KMS-11 (cell line): Measurements from ENCODE around the gene ADAM15.

Source experiments
- H2AFZ ChIP-seq: fragments of 200-600 bp; sonication (generic); 2 replicates; pipeline ENCODE4 v1.6.1; 2016; ENCODE audit warnings: antibody characterized with exemption, mixed run types, low read depth
- H3K27ac ChIP-seq: fragments of 200-600 bp; sonication (generic); 2 replicates; pipeline ENCODE4 v1.6.1; 2016; ENCODE audit warnings: mild to moderate bottlenecking, mixed run types
- H3K27me3 ChIP-seq: fragments of 200-600 bp; sonication (generic); 2 replicates; pipeline ENCODE4 v1.6.1; 2017; ENCODE audit warnings: mild to moderate bottlenecking, low read depth, mixed run types, moderate library complexity; ENCODE audit not compliant: insufficient read depth
- H3K36me3 ChIP-seq: fragments of 200-600 bp; sonication (generic); 2 replicates; pipeline ENCODE4 v1.6.1; 2017; ENCODE audit warnings: mild to moderate bottlenecking, mixed run types; ENCODE audit not compliant: insufficient read depth
- H3K4me1 ChIP-seq: fragments of 200-600 bp; sonication (generic); 2 replicates; pipeline ENCODE4 v1.6.1; 2016; ENCODE audit warnings: mild to moderate bottlenecking, low read depth, mixed run types; ENCODE audit not compliant: poor library complexity, severe bottlenecking
- H3K4me2 ChIP-seq: fragments of 200-600 bp; sonication (generic); 2 replicates; pipeline ENCODE4 v1.7.0; 2016; ENCODE audit warnings: mild to moderate bottlenecking, mixed run types
- H3K4me3 ChIP-seq: fragments of 200-600 bp; sonication (generic); IDR thresholded peaks from 2 replicates; pipeline ENCODE4 v1.6.1; 2017; ENCODE audit warnings: low read depth, low read length, mixed read lengths; ENCODE audit not compliant: insufficient read depth
- H3K79me2 ChIP-seq: fragments of 200-600 bp; sonication (generic); 2 replicates; pipeline ENCODE4 v1.6.1; 2016; ENCODE audit warnings: low read depth, mixed run types; ENCODE audit not compliant: insufficient read depth
- H3K9ac ChIP-seq: fragments of 200-600 bp; sonication (generic); 2 replicates; pipeline ENCODE4 v1.6.1; 2016; ENCODE audit warnings: mild to moderate bottlenecking, mixed run types
- H4K20me1 ChIP-seq: fragments of 200-600 bp; sonication (generic); 2 replicates; pipeline ENCODE4 v1.6.1; 2016; ENCODE audit warnings: mild to moderate bottlenecking, mixed run types; ENCODE audit not compliant: insufficient read depth
- TF ChIP-seq, protein P1 (sequence below): fragments of 200-600 bp; sonication (generic); conservative IDR thresholded peaks from 2 replicates; pipeline ENCODE4 v1.6.1; 2017; ENCODE audit warnings: low read depth, mild to moderate bottlenecking, antibody characterized with exemption, low read length, moderate library complexity, mixed read lengths

ADAM15 gene

GRCh38 chr1:155051342-155051776, 243 bp downstream of the ADAM15 start:
- H3K4me3 ChIP-seq, result peak overlapping the region; percentile 98
- peaks cover 41% of the 10 kb centered on the region for H3K4me1 ChIP-seq
- H3K27me3 ChIP-seq, result no peaks in the 10 kb centered on the region
- peaks cover 13% of the 10 kb centered on the region; the same call in 1 of the 2 replicates for H3K79me2 ChIP-seq
- peak overlapping the region; percentile 59; the same call in 1 of the 2 replicates for H3K9ac ChIP-seq
- H3K36me3 ChIP-seq, result no peaks in the 10 kb centered on the region; the same call in 1 of the 2 replicates
- peak overlapping the region; percentile 27; the same call in 1 of the 2 replicates for H3K27ac ChIP-seq
- H3K4me2 ChIP-seq, result peak overlapping the region; percentile 92
- H4K20me1 ChIP-seq, result no peaks in the 10 kb centered on the region
- peak overlapping the region; percentile 84 for H2AFZ ChIP-seq
- TF ChIP-seq, protein P1, sequence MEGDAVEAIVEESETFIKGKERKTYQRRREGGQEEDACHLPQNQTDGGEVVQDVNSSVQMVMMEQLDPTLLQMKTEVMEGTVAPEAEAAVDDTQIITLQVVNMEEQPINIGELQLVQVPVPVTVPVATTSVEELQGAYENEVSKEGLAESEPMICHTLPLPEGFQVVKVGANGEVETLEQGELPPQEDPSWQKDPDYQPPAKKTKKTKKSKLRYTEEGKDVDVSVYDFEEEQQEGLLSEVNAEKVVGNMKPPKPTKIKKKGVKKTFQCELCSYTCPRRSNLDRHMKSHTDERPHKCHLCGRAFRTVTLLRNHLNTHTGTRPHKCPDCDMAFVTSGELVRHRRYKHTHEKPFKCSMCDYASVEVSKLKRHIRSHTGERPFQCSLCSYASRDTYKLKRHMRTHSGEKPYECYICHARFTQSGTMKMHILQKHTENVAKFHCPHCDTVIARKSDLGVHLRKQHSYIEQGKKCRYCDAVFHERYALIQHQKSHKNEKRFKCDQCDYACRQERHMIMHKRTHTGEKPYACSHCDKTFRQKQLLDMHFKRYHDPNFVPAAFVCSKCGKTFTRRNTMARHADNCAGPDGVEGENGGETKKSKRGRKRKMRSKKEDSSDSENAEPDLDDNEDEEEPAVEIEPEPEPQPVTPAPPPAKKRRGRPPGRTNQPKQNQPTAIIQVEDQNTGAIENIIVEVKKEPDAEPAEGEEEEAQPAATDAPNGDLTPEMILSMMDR, result no peak

DNA sequence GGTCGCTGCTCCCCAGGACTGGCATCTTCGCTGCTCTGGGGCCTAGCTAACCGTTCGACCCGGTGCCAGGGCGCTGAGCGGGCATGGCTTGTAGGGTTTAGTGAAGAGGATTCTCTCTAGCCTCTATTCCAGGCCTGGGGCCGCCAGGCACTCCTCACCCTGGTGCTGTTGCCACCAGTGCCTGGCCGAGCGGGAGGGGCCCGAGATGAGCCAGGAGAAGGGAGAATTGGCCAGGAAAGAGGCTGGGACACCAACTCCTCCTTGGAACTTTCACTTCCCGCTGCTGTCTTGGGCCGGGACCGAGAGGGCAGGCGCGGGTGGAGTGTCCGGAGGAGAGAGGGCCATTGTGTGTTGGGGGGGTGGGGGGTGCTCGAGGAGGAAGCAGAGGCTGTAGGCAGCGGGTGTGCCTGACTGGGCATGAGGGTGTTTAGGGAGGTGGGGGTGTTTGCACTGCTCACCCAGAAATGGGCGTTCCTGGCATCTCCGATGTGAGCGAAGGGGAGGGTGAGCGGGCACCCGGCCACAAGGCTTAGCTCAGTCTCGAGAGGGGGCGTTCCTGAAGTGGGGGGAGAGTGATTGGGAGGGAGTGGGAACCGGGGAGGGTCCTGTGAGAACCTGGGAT, 772 bp downstream of the ADAM15 start:
- peak overlapping the region; percentile 59; the same call in 1 of the 2 replicates for H3K9ac ChIP-seq
- peak overlapping the region; percentile 84 for H2AFZ ChIP-seq
- TF ChIP-seq, protein P1, result no peak
- H3K4me2 ChIP-seq, result peak overlapping the region; percentile 92
- peaks cover 41% of the 10 kb centered on the region for H3K4me1 ChIP-seq
- H4K20me1 ChIP-seq, result no peaks in the 10 kb centered on the region
- H3K27me3 ChIP-seq, result no peaks in the 10 kb centered on the region
- H3K36me3 ChIP-seq, result no peaks in the 10 kb centered on the region; the same call in 1 of the 2 replicates
- peak overlapping the region; percentile 98 for H3K4me3 ChIP-seq
- peaks cover 13% of the 10 kb centered on the region; the same call in 1 of the 2 replicates for H3K79me2 ChIP-seq
- peak overlapping the region; percentile 27; the same call in 1 of the 2 replicates for H3K27ac ChIP-seq

DNA sequence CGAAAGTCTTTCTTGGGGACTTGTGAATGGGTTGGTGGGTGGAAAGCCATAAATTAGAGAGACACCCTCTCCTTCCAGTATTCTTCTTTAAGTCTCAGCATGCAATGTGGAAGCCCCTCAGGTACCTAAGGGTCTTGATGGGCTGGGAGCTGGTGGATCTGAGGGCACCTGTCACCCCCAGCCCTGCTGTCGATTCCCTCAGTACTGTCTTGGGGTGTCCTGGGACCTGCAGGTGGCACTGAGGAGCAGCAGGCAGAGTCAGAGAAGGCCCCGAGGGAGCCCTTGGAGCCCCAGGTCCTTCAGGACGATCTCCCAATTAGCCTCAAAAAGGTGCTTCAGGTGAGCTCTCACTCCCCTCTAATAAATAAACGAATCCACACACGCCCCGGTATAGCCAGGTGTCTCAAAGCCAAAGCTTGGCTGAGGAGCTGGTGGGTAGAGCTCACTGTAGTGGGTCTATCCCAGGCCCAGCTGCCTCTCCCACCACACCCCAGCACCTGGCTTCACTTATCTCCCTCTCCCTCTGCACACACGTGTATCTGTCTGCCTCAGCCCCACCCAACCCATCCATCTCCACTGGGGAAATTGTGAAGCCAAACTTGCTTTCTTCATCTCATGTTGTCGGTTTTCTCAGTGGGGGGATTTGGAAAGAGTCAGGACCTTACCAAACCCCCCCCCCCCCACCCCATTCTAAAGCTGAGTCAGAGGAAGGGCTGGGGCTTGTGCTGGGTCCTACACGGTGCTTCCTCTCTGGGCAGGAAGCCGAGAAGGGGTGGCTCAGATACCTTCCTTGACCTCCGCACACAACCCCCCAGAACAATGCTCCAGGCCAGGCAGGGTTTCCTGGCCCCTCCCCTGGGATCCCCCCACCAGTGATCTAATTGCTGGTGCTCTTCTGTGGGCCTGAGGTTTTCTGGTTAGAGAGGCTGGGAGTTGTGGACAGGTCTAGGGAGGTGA, 1.6 kb downstream of the ADAM15 start:
- H3K4me1 ChIP-seq, result peaks cover 47% of the 10 kb centered on the region
- no peaks in the 10 kb centered on the region for H3K27me3 ChIP-seq
- TF ChIP-seq, protein P1, result peak; percentile 74
- no peaks in the 10 kb centered on the region for H4K20me1 ChIP-seq
- no peak overlapping the region for H3K27ac ChIP-seq
- H2AFZ ChIP-seq, result peak overlapping the region; percentile 84; the same call in 1 of the 2 replicates
- peak overlapping the region; percentile 92 for H3K4me2 ChIP-seq
- H3K4me3 ChIP-seq, result peak overlapping the region; percentile 98
- no peaks in the 10 kb centered on the region; the same call in 1 of the 2 replicates for H3K36me3 ChIP-seq
- peak overlapping the region; percentile 59; the same call in 1 of the 2 replicates for H3K9ac ChIP-seq
- H3K79me2 ChIP-seq, result peaks cover 13% of the 10 kb centered on the region; the same call in 1 of the 2 replicates

DNA sequence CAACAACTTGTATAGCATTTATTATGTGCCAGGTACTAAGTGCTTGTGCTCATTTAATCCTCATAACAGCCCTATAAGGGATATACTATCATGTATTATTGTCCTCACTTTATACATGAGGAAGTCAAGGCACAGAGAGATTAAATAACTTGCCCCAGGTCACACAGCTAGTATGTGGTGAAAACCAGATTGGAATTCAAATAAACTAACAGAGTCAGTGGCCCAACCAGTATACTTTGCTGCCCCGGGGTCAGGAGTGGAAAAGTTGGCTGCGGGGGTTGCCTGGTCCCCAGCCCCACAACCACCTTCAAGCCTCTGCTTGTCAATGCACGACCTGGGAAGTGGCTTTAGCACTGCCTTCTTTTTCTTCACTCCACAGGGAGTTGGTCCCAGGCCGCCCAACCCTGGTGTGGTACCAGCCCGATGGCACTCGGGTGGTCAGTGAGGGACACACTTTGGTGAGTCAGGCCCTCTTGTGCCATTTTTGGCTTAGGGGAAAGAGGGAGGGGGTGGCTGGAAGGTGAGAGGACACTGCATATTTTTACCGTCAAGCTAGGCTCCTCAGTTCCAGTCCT, 2.5 kb downstream of the ADAM15 start:
- Histone ChIP-seq H2AFZ (no peak overlapping the region), H3K9ac (no peak overlapping the region), H3K4me2 (no peak overlapping the region; the same call in 1 of the 2 replicates), H3K27me3 (no peaks in the 10 kb centered on the region), H3K79me2 (peaks cover 13% of the 10 kb centered on the region; the same call in 1 of the 2 replicates), H4K20me1 (no peaks in the 10 kb centered on the region), H3K4me3 (no peak overlapping the region), H3K27ac (no peak overlapping the region), H3K36me3 (no peaks in the 10 kb centered on the region; the same call in 1 of the 2 replicates), H3K4me1 (peaks cover 56% of the 10 kb centered on the region)
- TF ChIP-seq, protein P1, result no peak
